Measurements from ENCODE around the gene SLC6A17.
A peak's percentile ranks its signal among the peaks of the same experiment; 100 is the strongest.

Gene SLC6A17

GRCh38 chr1:110174961-110175360 lies 24.7 kb downstream of the SLC6A17 start:
- no peak for DNase-seq (ENCODE audit: low spot score)

GRCh38 chr1:110176299-110176956 lies 26.1 kb downstream of the SLC6A17 start:
- peak; percentile 33 for DNase-seq (ENCODE audit: low spot score)

- no peak for DNase-seq (ENCODE audit: low spot score)
Measured at GRCh38 chr1:110177775-110178174, 27.5 kb downstream of the SLC6A17 start.

GRCh38 chr1:110183642-110184167 lies 33.4 kb downstream of the SLC6A17 start:
- DNase-seq (ENCODE audit: low spot score), result no peak

GRCh38 chr1:110184446-110184845 lies 34.2 kb downstream of the SLC6A17 start:
- DNase-seq (ENCODE audit: low spot score), result no peak

GRCh38 chr1:110185181-110185580 lies 34.9 kb downstream of the SLC6A17 start:
- no peak for DNase-seq (ENCODE audit: low spot score)

- no peak for DNase-seq (ENCODE audit: low spot score)
Measured at GRCh38 chr1:110186558-110186957, 36.3 kb downstream of the SLC6A17 start.

GRCh38 chr1:110187139-110187890 lies 37.0 kb downstream of the SLC6A17 start:
- no peak for DNase-seq (ENCODE audit: low spot score)

- no peak for DNase-seq (ENCODE audit: low spot score)
Measured at GRCh38 chr1:110188035-110188618, 37.8 kb downstream of the SLC6A17 start.

GRCh38 chr1:110189181-110189580 lies 38.9 kb downstream of the SLC6A17 start:
- DNase-seq (ENCODE audit: low spot score), result no peak

GRCh38 chr1:110190282-110190929 lies 40.1 kb downstream of the SLC6A17 start:
- peak; percentile 12 for DNase-seq (ENCODE audit: low spot score)

GRCh38 chr1:110192541-110192940 lies 42.2 kb downstream of the SLC6A17 start:
- no peak for DNase-seq (ENCODE audit: low spot score)

GRCh38 chr1:110195196-110195595 lies 44.9 kb downstream of the SLC6A17 start:
- DNase-seq (ENCODE audit: low spot score), result no peak

GRCh38 chr1:110196917-110197765 lies 46.8 kb downstream of the SLC6A17 start:
- peak; percentile 82 for DNase-seq (ENCODE audit: low spot score)

GRCh38 chr1:110197905-110198629 lies 47.8 kb downstream of the SLC6A17 start:
- no peak for DNase-seq (ENCODE audit: low spot score)

GRCh38 chr1:110198746-110199145 lies 48.5 kb downstream of the SLC6A17 start:
- DNase-seq (ENCODE audit: low spot score), result no peak

GRCh38 chr1:110200190-110200589 lies 49.9 kb downstream of the SLC6A17 start:
- DNase-seq (ENCODE audit: low spot score), result no peak

- DNase-seq (ENCODE audit: low spot score), result no peak
Measured at GRCh38 chr1:110200666-110201065, 50.4 kb downstream of the SLC6A17 start.

- no peak for DNase-seq (ENCODE audit: low spot score)
Measured at GRCh38 chr1:110201157-110201825, 51.0 kb downstream of the SLC6A17 start.

GRCh38 chr1:110203021-110203661 lies 52.8 kb downstream of the SLC6A17 start:
- DNase-seq (ENCODE audit: low spot score), result peak; percentile 76
